HG03159 (cell line): Measurements from ENCODE around the gene UBR7.
"Not testable (repeated sequence)": the region's sequence is repeated elsewhere in the genome, so short reads cannot be mapped to it uniquely, and the experiment has no call there.

Experiments used
- ATAC-seq: cut with Tn5 transposase; IDR thresholded peaks from one replicate; pipeline ENCODE4 v1.9.1; 2021; ENCODE audit warnings: mild to moderate bottlenecking, moderate library complexity; ENCODE audit not compliant: unreplicated experiment

The UBR7 gene

GRCh38 chr14:93186956-93187355 is 20.1 kb upstream of the UBR7 start:
- ATAC-seq: no peak

- ATAC-seq: no peak
Observed at GRCh38 chr14:93195316-93195999, 11.6 kb upstream of the UBR7 start.

- ATAC-seq: no peak
Observed at GRCh38 chr14:93199031-93199430, 8.0 kb upstream of the UBR7 start.

- ATAC-seq: no peak
Observed at GRCh38 chr14:93200553-93200952, 6.5 kb upstream of the UBR7 start.

- ATAC-seq: no peak
Observed at GRCh38 chr14:93201155-93201704, 5.8 kb upstream of the UBR7 start.

- peak; percentile 43 for ATAC-seq
Observed at GRCh38 chr14:93207468-93208308, 632 bp downstream of the UBR7 start.

GRCh38 chr14:93212432-93212831 is 5.4 kb downstream of the UBR7 start:
- ATAC-seq: peak; percentile 56

- ATAC-seq: no peak
Observed at GRCh38 chr14:93214598-93214997, 7.5 kb downstream of the UBR7 start.

- peak; percentile 58 for ATAC-seq
Observed at GRCh38 chr14:93219103-93219726, 12.2 kb downstream of the UBR7 start.

- no peak for ATAC-seq
Observed at GRCh38 chr14:93220509-93220908, 13.5 kb downstream of the UBR7 start.

GRCh38 chr14:93223565-93223964 is 16.5 kb downstream of the UBR7 start:
- no peak for ATAC-seq

- ATAC-seq: no peak
Observed at GRCh38 chr14:93228550-93228949, 21.5 kb downstream of the UBR7 start.

GRCh38 chr14:93230539-93230938 is 23.5 kb downstream of the UBR7 start:
- ATAC-seq: no peak

- no peak for ATAC-seq
Observed at GRCh38 chr14:93231129-93231979, 24.3 kb downstream of the UBR7 start.

- no peak for ATAC-seq
Observed at GRCh38 chr14:93232159-93232558, 25.1 kb downstream of the UBR7 start.

- not testable (repeated sequence) for ATAC-seq
Observed at GRCh38 chr14:93233078-93233477, 26.0 kb downstream of the UBR7 start.

GRCh38 chr14:93234798-93235197 is 27.7 kb downstream of the UBR7 start:
- no peak for ATAC-seq

- ATAC-seq: no peak
Observed at GRCh38 chr14:93239869-93240677, 33.0 kb downstream of the UBR7 start.

- ATAC-seq: no peak
Observed at GRCh38 chr14:93240678-93241000, 33.6 kb downstream of the UBR7 start.
